Limb (tissue), 2 donors: Measurements from ENCODE around the gene CFAP65.
A peak's percentile ranks its signal among the peaks of the same experiment; 100 is the strongest.

Experiments
- DNase-seq, 2 donors: peaks; one replicate each; pipeline ENCODE4 v3.0.0-alpha.2; 2016; ENCODE audit errors: extremely low spot score in 2 of 2

The CFAP65 gene, protein sequence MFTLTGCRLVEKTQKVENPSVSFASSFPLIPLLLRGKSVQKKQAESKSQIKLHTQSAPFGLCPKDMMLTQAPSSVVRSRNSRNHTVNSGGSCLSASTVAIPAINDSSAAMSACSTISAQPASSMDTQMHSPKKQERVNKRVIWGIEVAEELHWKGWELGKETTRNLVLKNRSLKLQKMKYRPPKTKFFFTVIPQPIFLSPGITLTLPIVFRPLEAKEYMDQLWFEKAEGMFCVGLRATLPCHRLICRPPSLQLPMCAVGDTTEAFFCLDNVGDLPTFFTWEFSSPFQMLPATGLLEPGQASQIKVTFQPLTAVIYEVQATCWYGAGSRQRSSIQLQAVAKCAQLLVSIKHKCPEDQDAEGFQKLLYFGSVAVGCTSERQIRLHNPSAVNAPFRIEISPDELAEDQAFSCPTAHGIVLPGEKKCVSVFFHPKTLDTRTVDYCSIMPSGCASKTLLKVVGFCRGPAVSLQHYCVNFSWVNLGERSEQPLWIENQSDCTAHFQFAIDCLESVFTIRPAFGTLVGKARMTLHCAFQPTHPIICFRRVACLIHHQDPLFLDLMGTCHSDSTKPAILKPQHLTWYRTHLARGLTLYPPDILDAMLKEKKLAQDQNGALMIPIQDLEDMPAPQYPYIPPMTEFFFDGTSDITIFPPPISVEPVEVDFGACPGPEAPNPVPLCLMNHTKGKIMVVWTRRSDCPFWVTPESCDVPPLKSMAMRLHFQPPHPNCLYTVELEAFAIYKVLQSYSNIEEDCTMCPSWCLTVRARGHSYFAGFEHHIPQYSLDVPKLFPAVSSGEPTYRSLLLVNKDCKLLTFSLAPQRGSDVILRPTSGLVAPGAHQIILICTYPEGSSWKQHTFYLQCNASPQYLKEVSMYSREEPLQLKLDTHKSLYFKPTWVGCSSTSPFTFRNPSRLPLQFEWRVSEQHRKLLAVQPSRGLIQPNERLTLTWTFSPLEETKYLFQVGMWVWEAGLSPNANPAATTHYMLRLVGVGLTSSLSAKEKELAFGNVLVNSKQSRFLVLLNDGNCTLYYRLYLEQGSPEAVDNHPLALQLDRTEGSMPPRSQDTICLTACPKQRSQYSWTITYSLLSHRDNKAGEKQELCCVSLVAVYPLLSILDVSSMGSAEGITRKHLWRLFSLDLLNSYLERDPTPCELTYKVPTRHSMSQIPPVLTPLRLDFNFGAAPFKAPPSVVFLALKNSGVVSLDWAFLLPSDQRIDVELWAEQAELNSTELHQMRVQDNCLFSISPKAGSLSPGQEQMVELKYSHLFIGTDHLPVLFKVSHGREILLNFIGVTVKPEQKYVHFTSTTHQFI (N-terminal part only)

DNA sequence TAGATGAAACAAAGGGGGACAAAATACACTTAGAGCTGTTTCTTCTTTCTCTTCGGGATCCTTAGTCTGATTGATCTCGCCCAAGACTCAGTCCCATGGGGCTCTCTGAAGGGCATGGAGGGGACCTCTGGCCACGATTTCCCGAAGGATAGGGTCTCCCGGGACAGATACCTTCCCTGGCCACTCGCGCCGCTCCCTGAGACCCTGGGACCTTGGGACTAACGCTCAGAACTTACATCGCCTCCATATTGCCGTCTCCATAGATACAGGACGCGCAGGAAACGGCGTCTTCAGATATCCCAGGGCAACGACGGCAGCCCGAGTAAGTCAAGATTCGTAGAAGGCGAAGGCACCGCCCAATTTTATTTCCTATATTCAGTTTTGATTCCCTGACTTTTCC lies at the start of gene CFAP65:
Gene CFAP65, minus strand, starts transcription at position 265 of the 400 bp plus-strand sequence. CDS start 2,468 bp downstream, outside the sequence.
- peak in 1 of 2 donors; percentile 63 for DNase-seq

DNA sequence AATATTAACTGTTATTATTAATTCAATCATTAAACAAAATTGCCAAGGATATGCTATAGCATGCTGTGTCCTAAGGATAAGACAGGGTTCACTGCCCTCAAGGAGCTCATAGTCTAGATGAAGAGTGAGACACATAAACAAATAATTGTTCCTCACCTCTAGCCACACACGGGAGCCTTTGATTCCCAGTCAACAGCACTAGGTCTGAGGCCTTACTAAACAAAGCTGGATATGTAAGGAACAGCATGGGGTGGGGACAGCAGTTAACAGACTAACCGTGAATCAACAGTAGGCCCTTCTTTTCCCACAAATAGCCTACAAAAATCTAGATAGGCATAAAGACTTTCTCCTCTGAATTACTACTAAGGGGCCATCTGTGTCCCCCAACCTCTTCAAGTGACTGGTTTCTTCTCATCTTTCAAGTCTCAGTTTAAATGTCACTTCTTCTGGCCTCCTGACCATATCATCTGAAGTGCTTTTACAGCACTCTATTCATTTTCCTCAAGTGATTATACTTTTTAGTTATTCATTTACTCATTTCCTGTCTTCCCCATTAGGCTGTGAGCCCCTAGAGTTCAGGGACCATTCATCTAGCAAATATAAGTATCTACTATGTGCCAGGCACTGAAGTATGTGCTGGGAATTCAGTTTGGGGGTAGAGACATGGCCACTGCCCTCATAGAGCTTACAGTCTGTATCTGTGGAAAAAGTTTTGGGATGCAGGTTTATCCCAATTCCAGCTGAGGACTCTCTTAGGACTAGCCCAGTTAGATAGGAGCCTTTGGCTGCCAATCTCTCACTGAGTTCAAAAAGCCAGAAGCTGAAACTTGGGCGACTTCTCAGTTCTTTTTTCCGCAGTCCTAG lies 49.4 kb upstream of the CFAP65 start:
- DNase-seq: no peak

DNA sequence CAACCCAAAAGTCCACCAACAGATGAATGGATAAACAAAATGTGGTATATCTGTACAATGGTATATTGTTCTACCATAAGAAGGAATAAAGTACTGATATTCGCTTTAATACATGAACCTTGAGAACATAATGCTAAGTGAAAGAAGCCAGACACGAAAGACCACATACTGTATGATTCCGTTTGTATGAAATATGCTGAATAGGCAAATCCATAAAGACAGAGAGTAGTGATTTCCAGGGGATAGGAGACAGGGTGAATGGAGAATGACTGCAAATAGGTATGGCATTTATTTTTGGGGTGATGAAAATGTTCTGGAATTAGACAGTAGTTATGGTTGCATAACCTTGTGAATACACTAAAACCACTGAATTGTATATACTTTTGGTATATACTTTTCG lies 48.0 kb upstream of the CFAP65 start:
- no peak for DNase-seq

DNA sequence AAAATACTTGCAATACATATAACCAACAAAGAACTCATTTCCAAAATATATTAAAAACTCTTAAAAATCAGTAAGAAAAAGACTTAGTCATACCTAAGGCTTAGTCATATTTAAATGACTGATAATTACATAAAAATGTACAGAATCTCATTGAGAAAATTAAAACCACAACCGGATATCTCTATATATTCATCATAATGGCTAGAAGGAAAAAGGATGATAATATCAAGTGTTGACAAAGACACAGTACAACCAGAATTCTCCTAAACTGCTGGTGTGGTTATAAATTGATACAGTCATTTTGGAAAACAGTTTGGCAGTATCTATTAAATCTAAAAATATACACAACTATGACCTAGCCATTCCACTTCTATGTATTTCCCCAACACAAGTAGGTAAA lies 46.5 kb upstream of the CFAP65 start:
- DNase-seq: no peak

DNA sequence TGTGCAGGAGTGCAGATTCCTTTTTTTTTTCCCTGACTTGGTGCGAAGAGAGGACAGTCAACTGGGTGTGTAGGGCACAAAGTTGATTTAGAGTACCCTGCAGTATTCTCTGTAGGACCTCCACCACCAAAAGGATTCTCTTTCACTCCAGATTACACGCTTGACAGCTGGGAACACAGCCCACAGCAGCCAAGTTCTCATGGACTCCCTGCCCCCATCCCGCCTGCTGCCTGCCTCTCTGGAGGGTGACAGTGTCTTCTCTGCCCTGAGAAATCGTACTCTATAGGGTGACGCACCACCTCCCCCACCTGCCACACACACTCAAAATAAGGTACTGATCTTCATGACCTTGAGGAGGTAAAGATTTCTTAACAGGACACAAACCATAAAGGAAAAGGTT lies 46.0 kb upstream of the CFAP65 start:
- DNase-seq: peak; percentile 15 to 42

DNA sequence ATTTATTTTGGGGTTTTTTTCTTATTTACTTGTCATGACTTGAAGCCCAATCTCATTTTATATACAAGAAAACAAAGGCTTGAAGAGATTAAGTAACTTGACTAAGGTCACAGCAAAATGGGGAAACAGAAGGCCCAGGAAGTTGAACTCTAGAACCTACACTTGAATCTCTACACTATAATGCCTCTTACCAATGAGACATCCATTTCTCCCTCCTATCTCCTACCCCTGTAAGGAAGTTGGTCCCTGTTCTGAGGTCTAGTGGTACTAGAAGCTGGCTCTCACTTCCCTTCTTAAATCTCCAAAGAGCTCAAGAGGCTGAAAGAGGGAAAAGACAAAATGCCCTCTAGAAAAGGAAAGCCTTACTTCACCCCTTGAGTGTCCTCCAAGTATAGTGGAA lies 44.9 kb upstream of the CFAP65 start:
- no peak for DNase-seq

DNA sequence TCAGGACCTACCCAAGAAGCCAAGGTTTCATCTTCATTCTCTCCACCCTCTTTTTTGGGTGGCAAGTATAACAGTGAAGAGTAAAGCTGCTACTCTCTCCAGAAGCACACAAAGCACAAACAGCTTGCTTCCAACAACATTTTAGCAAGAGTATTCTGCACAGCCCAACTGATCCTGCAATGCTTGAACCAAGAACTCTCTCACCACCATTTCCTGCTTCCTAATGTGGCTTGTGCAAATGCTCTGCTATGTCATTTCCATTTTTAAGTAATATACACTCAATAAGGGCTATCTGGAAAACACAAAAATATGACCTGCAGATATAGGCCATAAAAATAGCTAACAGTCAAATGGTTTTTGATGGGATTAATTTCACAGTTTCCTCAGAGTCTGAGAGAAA lies 43.5 kb upstream of the CFAP65 start:
- no peak for DNase-seq

DNA sequence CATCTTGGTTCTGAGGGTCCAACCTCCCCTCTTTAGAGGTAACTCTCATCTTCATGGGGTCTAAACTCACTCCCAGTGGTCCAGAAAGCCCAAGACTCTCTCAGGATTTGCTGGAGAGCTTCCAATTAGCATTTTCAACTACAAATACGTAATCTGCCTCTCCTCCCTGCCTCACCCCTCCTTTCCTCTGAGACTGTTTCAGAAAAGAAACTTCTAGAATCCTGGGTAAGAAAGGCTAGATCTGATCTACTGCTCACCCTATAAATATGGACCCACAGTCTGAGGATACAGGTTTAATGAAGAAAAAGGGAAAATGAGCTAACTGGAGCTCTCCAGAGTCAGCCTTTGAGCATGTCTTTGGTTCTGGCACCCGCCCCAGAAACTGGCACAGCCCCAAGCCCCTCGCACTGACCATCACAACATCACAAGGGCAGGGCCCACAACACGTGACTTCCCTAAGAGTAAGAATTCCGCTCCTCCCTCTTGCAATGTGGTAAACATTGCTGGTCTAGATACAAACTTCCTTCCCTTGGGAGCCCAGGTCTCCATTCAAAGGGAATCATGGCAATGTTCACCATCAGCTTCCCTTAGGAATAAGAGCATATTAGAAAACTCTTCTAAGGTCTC lies 41.1 kb upstream of the CFAP65 start:
- DNase-seq: no peak

DNA sequence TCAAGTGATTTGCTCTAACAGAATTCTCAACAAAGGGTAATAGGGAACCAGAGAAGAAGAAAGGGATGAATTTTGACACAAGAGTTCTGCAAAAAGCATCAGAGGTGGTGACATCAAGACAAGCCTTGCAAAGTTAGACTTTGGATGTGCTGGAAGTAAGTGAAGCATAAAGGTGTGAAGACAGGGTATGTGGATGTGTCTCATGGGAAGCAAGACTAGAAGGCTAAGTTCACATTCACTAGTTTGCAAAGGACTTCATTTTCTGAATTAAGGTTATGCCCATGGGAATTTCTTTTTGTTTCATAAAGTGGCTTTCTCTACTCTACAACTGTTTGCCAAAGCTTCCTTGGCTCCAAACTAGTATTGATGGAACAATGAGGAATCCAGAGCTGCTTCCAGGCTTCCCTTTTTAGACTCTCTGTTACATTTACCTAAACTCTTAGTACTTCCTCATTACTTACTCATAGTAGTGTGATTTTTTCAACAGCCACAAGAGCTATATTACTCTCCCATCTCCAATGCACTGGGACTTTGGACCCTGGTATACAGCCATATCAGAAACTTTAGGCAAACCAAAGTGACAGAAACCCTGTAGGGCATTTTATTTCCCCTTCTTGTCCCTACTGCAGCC lies 40.5 kb upstream of the CFAP65 start:
- no peak for DNase-seq

DNA sequence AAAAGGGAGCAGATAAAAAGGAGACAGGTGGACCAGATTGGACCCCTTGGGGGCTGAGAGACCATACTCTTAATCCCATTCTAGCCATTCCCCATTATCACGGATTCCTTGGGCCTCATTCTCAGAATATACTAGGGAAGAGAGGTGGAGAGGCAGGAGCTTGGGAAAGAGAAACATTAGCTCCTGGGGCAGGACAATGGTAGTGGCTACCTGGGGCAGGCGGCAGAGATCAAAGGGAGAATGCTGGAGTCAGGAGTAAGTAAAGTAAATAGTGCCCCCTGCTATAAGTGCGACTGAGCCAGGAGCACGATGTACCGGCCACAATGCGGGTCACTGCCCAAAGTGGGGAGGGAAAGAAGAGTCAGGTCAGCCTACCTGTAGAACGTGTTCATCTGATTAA lies 39.8 kb upstream of the CFAP65 start:
- DNase-seq: no peak

DNA sequence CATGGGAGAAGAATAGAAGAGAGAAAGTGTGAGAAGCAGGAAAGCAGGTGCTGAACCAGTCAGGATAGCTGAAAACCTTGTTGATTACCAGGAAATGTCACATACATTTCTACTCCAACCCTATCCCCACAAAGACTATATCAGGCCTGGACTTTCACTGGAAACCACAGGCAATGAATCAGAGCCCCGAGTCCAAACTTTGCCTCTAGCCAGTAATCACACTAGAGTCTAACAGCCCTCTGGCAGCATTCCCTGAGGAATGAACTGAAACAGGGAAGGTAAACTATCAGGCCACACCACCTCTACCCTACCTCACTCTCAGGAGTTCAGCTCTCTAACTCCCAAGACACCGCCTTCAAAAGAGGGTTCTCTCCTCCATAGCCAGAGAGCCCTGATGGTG lies 38.1 kb upstream of the CFAP65 start:
- no peak for DNase-seq

DNA sequence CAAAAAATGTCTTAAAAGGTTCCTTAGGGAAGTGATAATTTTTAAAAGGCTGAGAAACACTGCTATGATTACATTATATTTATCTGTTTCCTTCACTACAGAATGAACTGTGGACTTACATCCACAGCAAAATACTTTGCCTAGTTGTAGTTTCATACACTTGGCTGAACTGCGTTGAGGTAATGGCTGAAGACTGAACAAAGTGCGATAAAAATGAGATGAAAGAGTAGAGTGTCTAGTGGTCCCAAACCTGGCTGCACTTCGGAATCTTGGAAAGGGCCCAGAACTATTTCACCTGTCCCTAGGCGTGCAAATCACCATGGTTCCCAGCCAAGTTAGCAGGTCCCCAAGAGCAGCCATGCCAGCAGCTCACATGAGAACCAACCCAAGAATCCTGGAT lies 37.6 kb upstream of the CFAP65 start:
- DNase-seq: no peak

DNA sequence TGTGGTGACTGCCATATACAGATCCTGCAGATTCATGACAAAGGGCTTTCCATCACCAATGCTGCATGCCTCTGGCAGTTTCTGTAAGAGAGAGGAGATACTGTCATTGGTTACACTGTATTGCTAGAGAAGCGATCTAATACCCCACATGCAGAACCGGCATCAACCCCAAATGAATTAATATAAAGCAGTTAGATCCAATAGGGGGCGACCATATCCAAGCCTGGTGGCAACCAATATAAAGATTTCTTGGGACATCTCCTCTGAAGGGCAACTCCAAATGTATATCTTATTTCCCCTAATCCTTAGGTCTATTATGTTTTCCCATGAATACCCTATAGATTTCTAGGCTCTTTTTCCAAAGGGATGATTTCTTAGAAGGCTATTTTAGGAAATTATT lies 36.8 kb upstream of the CFAP65 start:
- DNase-seq: no peak

DNA sequence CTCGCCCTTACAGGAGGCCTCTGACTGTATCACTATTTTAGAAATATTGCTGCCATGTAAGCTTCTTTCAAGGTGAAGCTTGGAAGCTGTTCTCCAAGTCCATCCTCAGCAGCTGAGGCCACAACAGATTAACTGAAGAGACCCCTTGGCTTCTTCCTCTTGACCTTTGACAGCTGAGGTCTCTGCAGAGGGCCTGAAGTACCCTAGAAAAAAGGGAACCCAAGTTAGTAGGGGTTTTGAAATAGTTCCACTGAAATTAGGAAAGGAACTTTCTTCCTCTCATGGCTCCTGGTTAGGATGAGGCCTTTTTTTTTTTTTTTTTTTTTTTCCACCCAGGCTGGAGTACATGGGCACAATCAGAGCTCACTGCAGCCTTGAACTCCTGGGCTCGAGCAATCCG lies 34.9 kb upstream of the CFAP65 start:
- no peak for DNase-seq

DNA sequence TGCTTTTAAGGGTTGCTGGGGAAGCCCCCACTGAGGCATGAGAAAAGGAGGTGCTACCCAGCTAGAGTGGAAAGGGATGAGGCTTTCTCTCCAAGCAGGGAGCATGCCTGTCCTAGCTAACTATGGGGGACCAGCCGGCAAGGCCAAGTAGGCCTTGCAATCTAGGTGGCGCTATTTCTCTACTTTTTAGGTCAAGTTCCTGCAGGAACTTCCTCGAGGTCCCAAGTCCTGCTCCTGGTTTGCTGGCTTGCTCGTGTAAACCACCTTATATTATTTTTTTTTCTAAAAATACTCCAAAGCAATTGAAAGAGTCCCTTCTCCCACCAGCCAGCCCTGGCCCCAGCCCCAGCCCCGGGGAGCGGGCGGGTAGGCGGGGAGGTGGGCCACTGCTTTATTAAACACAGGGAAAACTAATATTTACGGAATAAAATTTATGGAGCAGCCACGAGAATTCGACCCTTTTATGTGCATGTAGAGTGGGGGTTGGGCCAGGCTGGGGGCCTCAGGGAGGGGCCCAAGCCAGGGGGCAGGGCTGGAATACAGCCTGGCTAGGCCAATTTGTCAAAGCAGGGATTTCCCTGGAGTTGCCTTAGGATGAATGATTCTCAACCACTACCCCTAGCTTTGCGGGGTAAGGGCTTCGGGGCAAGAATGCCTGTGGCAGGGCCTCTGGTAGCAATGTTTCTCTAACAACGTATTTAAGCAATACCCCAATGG lies 32.3 kb upstream of the CFAP65 start:
- DNase-seq: peak; percentile 44 to 51

DNA sequence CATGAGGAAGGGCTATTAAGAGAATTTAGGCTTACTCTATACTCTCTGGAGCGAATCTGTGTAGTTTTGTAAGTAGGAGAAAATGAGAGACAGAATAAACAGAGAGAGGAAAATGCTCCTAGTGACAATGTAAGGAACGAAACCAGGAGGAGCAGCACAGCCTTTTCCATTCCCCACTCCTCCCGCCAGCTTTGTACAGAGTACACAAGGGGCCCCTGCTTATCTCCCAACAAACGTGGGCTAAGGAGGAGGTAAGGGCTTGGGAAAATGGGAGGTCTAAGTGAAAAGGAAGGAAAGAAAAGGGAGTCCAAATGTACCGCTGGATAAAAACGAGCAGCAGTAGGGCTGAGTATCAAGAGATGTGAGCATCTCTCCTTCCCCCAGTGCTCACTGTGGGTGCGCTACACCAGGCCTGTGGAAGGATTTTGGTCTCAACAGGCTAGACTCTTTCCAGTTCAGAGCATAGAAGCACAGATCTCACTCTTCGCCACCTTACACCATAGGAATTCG lies 31.5 kb upstream of the CFAP65 start:
- DNase-seq: no peak

DNA sequence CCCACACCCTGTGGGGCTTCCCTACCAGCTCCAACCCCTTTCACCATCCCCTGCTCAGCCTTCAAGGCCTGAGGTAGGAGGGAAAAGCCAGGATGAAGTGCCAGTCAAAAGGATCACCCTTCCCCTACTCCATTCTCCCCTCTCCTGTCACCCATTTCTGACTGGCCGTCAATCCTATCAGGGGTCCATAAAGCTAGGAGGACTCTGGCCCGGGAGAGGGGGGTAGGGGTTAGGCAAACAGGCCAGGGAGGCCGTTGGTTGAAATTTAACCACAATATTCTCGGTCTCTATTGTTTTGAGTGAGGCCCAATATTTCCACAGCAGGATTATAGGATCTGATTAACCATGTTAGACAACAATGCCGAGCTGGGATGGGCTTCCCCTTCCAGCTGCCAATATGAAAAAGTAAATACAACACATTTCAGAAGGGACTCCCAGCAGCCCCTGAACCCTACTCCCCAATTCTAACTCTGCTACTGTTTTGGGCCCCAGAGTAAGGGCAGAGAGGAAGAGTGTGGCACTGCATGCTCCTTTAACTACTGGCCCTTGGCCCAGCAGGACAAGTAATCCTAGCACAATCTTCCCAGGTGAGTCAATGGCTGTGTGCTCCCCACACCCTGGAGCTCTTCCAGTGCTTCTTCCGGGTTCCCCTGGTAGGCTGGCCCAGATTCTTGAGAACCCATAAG lies 30.0 kb upstream of the CFAP65 start:
- no peak for DNase-seq

DNA sequence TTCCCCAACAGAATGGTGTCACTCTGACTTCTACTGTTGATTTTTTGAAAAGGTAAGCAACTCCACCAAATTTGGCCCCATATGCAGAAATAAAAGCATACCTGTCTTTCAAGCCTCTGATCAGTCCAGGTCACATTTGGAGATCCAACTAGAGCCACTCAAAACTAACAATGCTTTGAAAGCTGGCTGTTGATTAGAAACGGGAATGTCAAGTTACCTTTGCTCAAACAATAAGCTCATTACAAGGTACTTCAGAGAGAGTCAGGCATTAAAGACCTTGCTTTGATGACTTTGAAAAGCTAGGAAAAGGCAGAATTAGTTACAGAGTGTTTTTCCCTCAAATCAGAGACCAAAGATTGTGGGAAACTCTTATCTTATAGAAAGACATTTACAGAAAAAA lies 24.2 kb upstream of the CFAP65 start:
- no peak for DNase-seq
